ENCODE data around the gene CNTNAP2.
"Not testable (repeated sequence)": the region's sequence is repeated elsewhere in the genome, so short reads cannot be mapped to it uniquely, and the experiment has no call there.

CNTNAP2 gene

GRCh38 chr7:147650991-147651390, 1534.4 kb downstream of the CNTNAP2 start:
- DNase-seq (ENCODE audit: low read depth) = no peak

- DNase-seq (ENCODE audit: low read depth) = no peak
Observed at GRCh38 chr7:147651601-147652000, 1535.0 kb downstream of the CNTNAP2 start.

- no peak for DNase-seq (ENCODE audit: low read depth)
Observed at GRCh38 chr7:147653456-147653855, 1536.9 kb downstream of the CNTNAP2 start.

- DNase-seq (ENCODE audit: low read depth) = no peak
Observed at GRCh38 chr7:147658392-147658967, 1541.9 kb downstream of the CNTNAP2 start.

- no peak for DNase-seq (ENCODE audit: low read depth)
Observed at GRCh38 chr7:147659036-147659995, 1542.7 kb downstream of the CNTNAP2 start.

GRCh38 chr7:147664541-147664940, 1547.9 kb downstream of the CNTNAP2 start:
- no peak for DNase-seq (ENCODE audit: low read depth)

GRCh38 chr7:147670759-147671158, 1554.2 kb downstream of the CNTNAP2 start:
- no peak for DNase-seq (ENCODE audit: low read depth)

GRCh38 chr7:147674705-147675104, 1558.1 kb downstream of the CNTNAP2 start:
- DNase-seq (ENCODE audit: low read depth) = no peak

GRCh38 chr7:147678943-147679342, 1562.3 kb downstream of the CNTNAP2 start:
- DNase-seq (ENCODE audit: low read depth) = no peak

- no peak for DNase-seq (ENCODE audit: low read depth)
Observed at GRCh38 chr7:147681530-147681929, 1564.9 kb downstream of the CNTNAP2 start.

- DNase-seq (ENCODE audit: low read depth) = no peak
Observed at GRCh38 chr7:147700702-147701101, 1584.1 kb downstream of the CNTNAP2 start.

- no peak for DNase-seq (ENCODE audit: low read depth)
Observed at GRCh38 chr7:147707926-147708325, 1591.3 kb downstream of the CNTNAP2 start.

GRCh38 chr7:147708871-147709270, 1592.3 kb downstream of the CNTNAP2 start:
- DNase-seq (ENCODE audit: low read depth) = no peak

GRCh38 chr7:147711447-147711846, 1594.8 kb downstream of the CNTNAP2 start:
- DNase-seq (ENCODE audit: low read depth) = no peak

- DNase-seq (ENCODE audit: low read depth) = no peak
Observed at GRCh38 chr7:147721962-147722830, 1605.6 kb downstream of the CNTNAP2 start.

GRCh38 chr7:147723536-147723935, 1606.9 kb downstream of the CNTNAP2 start:
- DNase-seq (ENCODE audit: low read depth) = no peak

GRCh38 chr7:147731311-147731710, 1614.7 kb downstream of the CNTNAP2 start:
- DNase-seq (ENCODE audit: low read depth) = no peak

- DNase-seq (ENCODE audit: low read depth) = not testable (repeated sequence)
Observed at GRCh38 chr7:147737559-147738214, 1621.1 kb downstream of the CNTNAP2 start.

GRCh38 chr7:147742301-147742700, 1625.7 kb downstream of the CNTNAP2 start:
- DNase-seq (ENCODE audit: low read depth) = no peak

- no peak for DNase-seq (ENCODE audit: low read depth)
Observed at GRCh38 chr7:147756300-147756699, 1639.7 kb downstream of the CNTNAP2 start.

- DNase-seq (ENCODE audit: low read depth) = no peak
Observed at GRCh38 chr7:147759327-147759943, 1642.8 kb downstream of the CNTNAP2 start.
